GM12874 (cell line): Measurements from ENCODE around the gene CDK4.
A peak's percentile ranks its signal among the peaks of the same experiment; 100 is the strongest.

Source experiments
- CTCF ChIP-seq: IDR thresholded peaks from 2 replicates; pipeline ENCODE4 v1.5.1; 2011; ENCODE audit warnings: low read depth, mild to moderate bottlenecking, control low read depth, low read length, moderate library complexity; ENCODE audit not compliant: insufficient read depth

CDK4 gene

GRCh38 chr12:57727758-57728395, 24.2 kb downstream of the CDK4 start:
- no peak for TF ChIP-seq CTCF

- TF ChIP-seq CTCF: no peak
Measured at GRCh38 chr12:57726884-57727757, 25.0 kb downstream of the CDK4 start.

- peak; percentile 25; the same call in 1 of the 2 replicates for TF ChIP-seq CTCF
Measured at GRCh38 chr12:57726151-57726883, 25.8 kb downstream of the CDK4 start.

- no peak for TF ChIP-seq CTCF
Measured at GRCh38 chr12:57725851-57726150, 26.3 kb downstream of the CDK4 start.

- no peak for TF ChIP-seq CTCF
Measured at GRCh38 chr12:57724936-57725740, 27.0 kb downstream of the CDK4 start.

GRCh38 chr12:57724003-57724935, 27.8 kb downstream of the CDK4 start:
- TF ChIP-seq CTCF: no peak
